HL-60 (cell line): ENCODE results near the gene SBK2.

Experiments used
- DNase-seq, 2 experiments: peaks; one replicate each; pipeline ENCODE4 v3.0.0-alpha.2; 2010 to 2020; ENCODE audit warnings: low read depth in 1 of 2, low spot score in 1 of 2
- H3K27ac ChIP-seq: fragments of 250-450 bp; sonication (Bioruptor Pico); replicated peaks from 2 replicates; pipeline ENCODE4 v1.5.1; 2020; ENCODE audit warnings: mild to moderate bottlenecking, moderate library complexity
- H3K27me3 ChIP-seq: fragments of 250-450 bp; sonication (Bioruptor Pico); 2 replicates; pipeline ENCODE4 v1.5.1; 2021; ENCODE audit warnings: mild to moderate bottlenecking, moderate library complexity; ENCODE audit not compliant: insufficient read depth, poor library complexity, severe bottlenecking
- H3K4me3 ChIP-seq: replicated peaks from 2 replicates; pipeline ENCODE4 v1.5.1; 2011; ENCODE audit warnings: mild to moderate bottlenecking, control low read depth, low read length; ENCODE audit not compliant: insufficient read depth
- CTCF ChIP-seq: IDR thresholded peaks from one replicate; pipeline ENCODE4 v1.5.1; 2011; ENCODE audit warnings: low read length, control low read depth, inconsistent platforms; ENCODE audit not compliant: insufficient read depth
- GABPA ChIP-seq: IDR thresholded peaks from 2 replicates; pipeline ENCODE4 v1.6.1; 2012; ENCODE audit warnings: low read depth
- POLR2AphosphoS5 ChIP-seq: IDR thresholded peaks from 2 replicates; pipeline ENCODE4 v1.6.1; 2012; ENCODE audit warnings: low read depth
- REST ChIP-seq: IDR thresholded peaks from 2 replicates; pipeline ENCODE4 v1.6.1; 2012; ENCODE audit warnings: low read depth; ENCODE audit not compliant: insufficient replicate concordance
- SPI1 ChIP-seq: IDR thresholded peaks from 2 replicates; pipeline ENCODE4 v1.6.1; 2012; ENCODE audit warnings: low read depth, mild to moderate bottlenecking, borderline replicate concordance

SBK2 gene

GRCh38 chr19:55554302-55554701, 17.4 kb upstream of the SBK2 start:
- no peak for TF ChIP-seq REST
- TF ChIP-seq CTCF, result no peak
- TF ChIP-seq POLR2AphosphoS5, result no peak
- TF ChIP-seq SPI1, result no peak
- no peak for TF ChIP-seq GABPA
- DNase-seq, result no peak
- Histone ChIP-seq H3K4me3 (no peak overlapping the region), H3K27me3 (peaks cover 3% of the 10 kb centered on the region), H3K27ac (no peak overlapping the region)

GRCh38 chr19:55553217-55554182, 16.6 kb upstream of the SBK2 start:
- H3K4me3 ChIP-seq, result no peak overlapping the region
- TF ChIP-seq SPI1, result no peak
- no peak for TF ChIP-seq GABPA
- no peak for TF ChIP-seq POLR2AphosphoS5
- TF ChIP-seq REST, result no peak
- no peak for TF ChIP-seq CTCF
- H3K27me3 ChIP-seq, result peaks cover 3% of the 10 kb centered on the region
- no peak for DNase-seq
- H3K27ac ChIP-seq, result no peak overlapping the region

- DNase-seq, result no peak
- TF ChIP-seq CTCF (no peak), REST (no peak), GABPA (no peak), POLR2AphosphoS5 (no peak), SPI1 (no peak)
- H3K27ac ChIP-seq, result no peak overlapping the region
- no peak overlapping the region for H3K4me3 ChIP-seq
- peaks cover 5% of the 10 kb centered on the region for H3K27me3 ChIP-seq
Observed at GRCh38 chr19:55552620-55553019, 15.7 kb upstream of the SBK2 start.
